H1 (cell line): Measurements from ENCODE around the gene TRIM47.

ENCODE experiments used
- EP300 ChIP-seq, 2 experiments: IDR thresholded peaks; 1 replicate in 1 of 2; 2 replicates in 1 of 2; pipeline ENCODE4 v1.6.1; 2011 to 2012; ENCODE audit warnings: low read depth in 2 of 2, low read length in 2 of 2, mild to moderate bottlenecking in 2 of 2, borderline replicate concordance in 1 of 2, inconsistent platforms in 1 of 2, moderate library complexity in 1 of 2
- MAFK ChIP-seq: IDR thresholded peaks from 2 replicates; pipeline ENCODE4 v1.6.1; 2012; ENCODE audit warnings: low read depth, mild to moderate bottlenecking, improper control_type of control experiment, low read length
- RAD21 ChIP-seq, 2 experiments: IDR thresholded peaks in 1 of 2; conservative IDR thresholded peaks in 1 of 2; 2 replicates each; pipeline ENCODE4 v1.6.1; 2011; ENCODE audit warnings: low read depth in 2 of 2, low read length in 2 of 2, improper control_type of control experiment in 1 of 2, inconsistent platforms in 1 of 2, mild to moderate bottlenecking in 1 of 2, moderate library complexity in 1 of 2
- SP2 ChIP-seq: IDR thresholded peaks from 2 replicates; pipeline ENCODE4 v1.6.1; 2012; ENCODE audit warnings: mild to moderate bottlenecking, low read length, inconsistent platforms
- TF ChIP-seq, protein P1 (sequence below), 3 experiments: IDR thresholded peaks; 1 replicate in 2 of 3; 2 replicates in 1 of 3; pipeline versions ENCODE4 v1.5.1 to v1.6.1; 2011; ENCODE audit warnings: low read length in 3 of 3, mild to moderate bottlenecking in 3 of 3, inconsistent platforms in 2 of 3, low read depth in 1 of 3, moderate library complexity in 1 of 3; ENCODE audit not compliant: insufficient read depth in 1 of 3; ENCODE audit errors: control extremely low read depth in 1 of 3
- TF ChIP-seq, protein P2 (sequence below): IDR thresholded peaks from 2 replicates; pipeline ENCODE4 v1.6.1; 2012; ENCODE audit warnings: inconsistent platforms
- TF ChIP-seq, protein P3 (sequence below): IDR thresholded peaks from 2 replicates; pipeline ENCODE4 v1.6.1; 2011; ENCODE audit warnings: low read length, improper control_type of control experiment

DNA sequence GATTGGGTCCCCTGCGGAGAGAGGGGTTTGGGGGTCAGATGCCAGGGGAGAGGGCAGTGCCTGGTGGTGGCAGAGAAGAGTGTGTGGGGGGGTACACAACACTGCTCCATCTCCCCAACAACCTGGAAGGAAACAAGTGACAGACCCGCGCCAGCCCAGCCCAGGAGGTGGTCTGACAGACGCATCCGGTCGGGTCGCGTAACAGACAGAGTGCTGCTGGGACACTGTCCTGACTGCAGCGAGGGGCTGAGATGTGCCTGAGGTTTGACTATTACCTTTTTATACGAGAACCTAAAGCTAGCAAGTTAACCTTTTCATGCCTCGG lies 50.3 kb downstream of the TRIM47 start:
- TF ChIP-seq EP300 (IDR thresholded peaks at IDR 0.05; ENCODE audit: borderline replicate concordance in 1 of 2, low read depth in 2 of 2, low read length in 2 of 2) (no peak), RAD21 (IDR thresholded peaks at IDR 0.05 in 1 of 2, conservative IDR thresholded peaks at IDR 0.05 in 1 of 2; ENCODE audit: low read depth in 2 of 2, low read length in 2 of 2) (no peak), MAFK (no peak), SP2 (no peak)
- TF ChIP-seq, protein P1, sequence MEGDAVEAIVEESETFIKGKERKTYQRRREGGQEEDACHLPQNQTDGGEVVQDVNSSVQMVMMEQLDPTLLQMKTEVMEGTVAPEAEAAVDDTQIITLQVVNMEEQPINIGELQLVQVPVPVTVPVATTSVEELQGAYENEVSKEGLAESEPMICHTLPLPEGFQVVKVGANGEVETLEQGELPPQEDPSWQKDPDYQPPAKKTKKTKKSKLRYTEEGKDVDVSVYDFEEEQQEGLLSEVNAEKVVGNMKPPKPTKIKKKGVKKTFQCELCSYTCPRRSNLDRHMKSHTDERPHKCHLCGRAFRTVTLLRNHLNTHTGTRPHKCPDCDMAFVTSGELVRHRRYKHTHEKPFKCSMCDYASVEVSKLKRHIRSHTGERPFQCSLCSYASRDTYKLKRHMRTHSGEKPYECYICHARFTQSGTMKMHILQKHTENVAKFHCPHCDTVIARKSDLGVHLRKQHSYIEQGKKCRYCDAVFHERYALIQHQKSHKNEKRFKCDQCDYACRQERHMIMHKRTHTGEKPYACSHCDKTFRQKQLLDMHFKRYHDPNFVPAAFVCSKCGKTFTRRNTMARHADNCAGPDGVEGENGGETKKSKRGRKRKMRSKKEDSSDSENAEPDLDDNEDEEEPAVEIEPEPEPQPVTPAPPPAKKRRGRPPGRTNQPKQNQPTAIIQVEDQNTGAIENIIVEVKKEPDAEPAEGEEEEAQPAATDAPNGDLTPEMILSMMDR (IDR thresholded peaks at IDR 0.05; ENCODE audit: control extremely low read depth in 1 of 3, insufficient read depth in 1 of 3, low read depth in 1 of 3, low read length in 3 of 3): no peak
- TF ChIP-seq, protein P2, sequence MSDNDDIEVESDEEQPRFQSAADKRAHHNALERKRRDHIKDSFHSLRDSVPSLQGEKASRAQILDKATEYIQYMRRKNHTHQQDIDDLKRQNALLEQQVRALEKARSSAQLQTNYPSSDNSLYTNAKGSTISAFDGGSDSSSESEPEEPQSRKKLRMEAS: no peak
- TF ChIP-seq, protein P3, sequence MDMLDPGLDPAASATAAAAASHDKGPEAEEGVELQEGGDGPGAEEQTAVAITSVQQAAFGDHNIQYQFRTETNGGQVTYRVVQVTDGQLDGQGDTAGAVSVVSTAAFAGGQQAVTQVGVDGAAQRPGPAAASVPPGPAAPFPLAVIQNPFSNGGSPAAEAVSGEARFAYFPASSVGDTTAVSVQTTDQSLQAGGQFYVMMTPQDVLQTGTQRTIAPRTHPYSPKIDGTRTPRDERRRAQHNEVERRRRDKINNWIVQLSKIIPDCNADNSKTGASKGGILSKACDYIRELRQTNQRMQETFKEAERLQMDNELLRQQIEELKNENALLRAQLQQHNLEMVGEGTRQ: no peak
